GM12873 (cell line): ENCODE results near the gene CNTRL.

ENCODE experiments used
- TF ChIP-seq, protein P1 (sequence below): IDR thresholded peaks from 2 replicates; pipeline ENCODE4 v1.5.1; 2012; ENCODE audit warnings: low read depth, mild to moderate bottlenecking, moderate library complexity, low read length, control low read depth; ENCODE audit not compliant: insufficient read depth; ENCODE audit errors: missing control alignments

Gene CNTRL

GRCh38 chr9:121122246-121123032 lies 47.7 kb downstream of the CNTRL start:
- TF ChIP-seq, protein P1, sequence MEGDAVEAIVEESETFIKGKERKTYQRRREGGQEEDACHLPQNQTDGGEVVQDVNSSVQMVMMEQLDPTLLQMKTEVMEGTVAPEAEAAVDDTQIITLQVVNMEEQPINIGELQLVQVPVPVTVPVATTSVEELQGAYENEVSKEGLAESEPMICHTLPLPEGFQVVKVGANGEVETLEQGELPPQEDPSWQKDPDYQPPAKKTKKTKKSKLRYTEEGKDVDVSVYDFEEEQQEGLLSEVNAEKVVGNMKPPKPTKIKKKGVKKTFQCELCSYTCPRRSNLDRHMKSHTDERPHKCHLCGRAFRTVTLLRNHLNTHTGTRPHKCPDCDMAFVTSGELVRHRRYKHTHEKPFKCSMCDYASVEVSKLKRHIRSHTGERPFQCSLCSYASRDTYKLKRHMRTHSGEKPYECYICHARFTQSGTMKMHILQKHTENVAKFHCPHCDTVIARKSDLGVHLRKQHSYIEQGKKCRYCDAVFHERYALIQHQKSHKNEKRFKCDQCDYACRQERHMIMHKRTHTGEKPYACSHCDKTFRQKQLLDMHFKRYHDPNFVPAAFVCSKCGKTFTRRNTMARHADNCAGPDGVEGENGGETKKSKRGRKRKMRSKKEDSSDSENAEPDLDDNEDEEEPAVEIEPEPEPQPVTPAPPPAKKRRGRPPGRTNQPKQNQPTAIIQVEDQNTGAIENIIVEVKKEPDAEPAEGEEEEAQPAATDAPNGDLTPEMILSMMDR, result no peak

- TF ChIP-seq, protein P1, result no peak
Observed at GRCh38 chr9:121123816-121124535, 49.2 kb downstream of the CNTRL start.

- TF ChIP-seq, protein P1, result no peak
Observed at GRCh38 chr9:121125590-121125989, 50.8 kb downstream of the CNTRL start.

- TF ChIP-seq, protein P1, result no peak
Observed at GRCh38 chr9:121133104-121133816, 58.5 kb downstream of the CNTRL start.

- TF ChIP-seq, protein P1, result no peak
Observed at GRCh38 chr9:121135642-121136041, 60.9 kb downstream of the CNTRL start.

- TF ChIP-seq, protein P1, result no peak
Observed at GRCh38 chr9:121138561-121138960, 63.8 kb downstream of the CNTRL start.

GRCh38 chr9:121138973-121139372 lies 64.2 kb downstream of the CNTRL start:
- TF ChIP-seq, protein P1, result no peak
